CD4-positive, CD25-positive, alpha-beta regulatory T cell (primary cell): ENCODE data around the gene PARD6G. TPM values are rescaled to one million over a fixed set of nuclear protein-coding genes. Genes with fewer than 3 reads are reported as not detected.

ENCODE experiments used
- ATAC-seq, 2 donors: fragments of 150-1000 bp; cut with Tn5 transposase; one replicate each; pipeline ENCODE4 v1.10.0; 2021; ENCODE audit warnings: low read depth in 2 of 2, moderate number of reproducible peaks in 2 of 2, moderate library complexity in 1 of 2
- DNase-seq, 3 donors: peaks; one replicate each; pipeline versions ENCODE4 v3.0.0 to v3.0.0-alpha.2; 2012 to 2022; ENCODE audit warnings: mixed read lengths in 1 of 3
- H3K27ac ChIP-seq: one replicate; pipeline ENCODE4 v1.7.0; 2013; ENCODE audit warnings: mild to moderate bottlenecking, low read length; ENCODE audit not compliant: insufficient read depth, poor library complexity, severe bottlenecking
- H3K27me3 ChIP-seq: one replicate; pipeline ENCODE4 v1.7.0; 2013; ENCODE audit warnings: low read length; ENCODE audit not compliant: control insufficient read depth, insufficient read depth
- H3K36me3 ChIP-seq: one replicate; pipeline ENCODE4 v1.7.0; 2013; ENCODE audit warnings: mild to moderate bottlenecking, low read length, moderate library complexity; ENCODE audit not compliant: control insufficient read depth, insufficient read depth
- H3K4me1 ChIP-seq: 2 replicates; pipeline ENCODE4 v1.7.0; 2013; ENCODE audit warnings: mild to moderate bottlenecking, low read length; ENCODE audit not compliant: insufficient read depth, control insufficient read depth, poor library complexity, severe bottlenecking
- H3K4me3 ChIP-seq: one replicate; pipeline ENCODE4 v1.7.0; 2013; ENCODE audit warnings: low read depth, mild to moderate bottlenecking, low read length, moderate library complexity
- H3K9me3 ChIP-seq, 2 experiments: 1 replicate in 1 of 2; 2 replicates in 1 of 2; pipeline ENCODE4 v1.7.0; 2013; ENCODE audit warnings: low read length in 2 of 2, mild to moderate bottlenecking in 1 of 2, moderate library complexity in 1 of 2; ENCODE audit not compliant: control insufficient read depth in 2 of 2
- H3K27ac Mint-ChIP-seq, 3 donors: one replicate each; pipeline ENCODE4 v1.8.0; 2020 to 2022; ENCODE audit warnings: mild to moderate bottlenecking in 3 of 3, mixed read lengths in 3 of 3, moderate library complexity in 2 of 3
- H3K27me3 Mint-ChIP-seq: one replicate; pipeline ENCODE4 v1.8.0; 2022; ENCODE audit warnings: mild to moderate bottlenecking, mixed read lengths
- H3K36me3 Mint-ChIP-seq: one replicate; pipeline ENCODE4 v1.8.0; 2020; ENCODE audit warnings: mixed read lengths
- H3K4me1 Mint-ChIP-seq, 4 donors: one replicate each; pipeline ENCODE4 v1.8.0; 2020 to 2022; ENCODE audit warnings: mixed read lengths in 4 of 4, mild to moderate bottlenecking in 1 of 4
- H3K4me3 Mint-ChIP-seq, 4 donors: one replicate each; pipeline ENCODE4 v1.8.0; 2020 to 2022; ENCODE audit warnings: mild to moderate bottlenecking in 4 of 4, mixed read lengths in 4 of 4, moderate library complexity in 3 of 4
- H3K9me3 Mint-ChIP-seq, 7 donors: one replicate each; pipeline ENCODE4 v1.8.0; 2020 to 2022; ENCODE audit warnings: mixed read lengths in 7 of 7, mild to moderate bottlenecking in 3 of 7, moderate library complexity in 2 of 7
- polyA plus RNA-seq, 4 donors: library from polyadenylated mRNA; unstranded; fragments of 300-500 nt; fragmentation: Illumina TruSeq; gene quantifications; one replicate each; pipeline ENCODE4 v1.2.3, GENCODE V29; 2021
- total RNA-seq: library from RNA; stranded (reverse); gene quantifications from one replicate; pipeline ENCODE4 v1.2.3, GENCODE V29; 2022

PARD6G gene
- total and polyA plus RNA-seq, 5 donors from 2014 or later, result 0.20 to 0.48 (median 0.39) TPM

GRCh38 chr18:80218341-80219227 is 28.7 kb downstream of the PARD6G start:
- Histone ChIP-seq H3K4me1 (no peaks in the 10 kb centered on the region), H3K36me3 (no peaks in the 10 kb centered on the region), H3K9me3 (peaks cover 0 to 6% of the 10 kb centered on the region in 2 experiments), H3K4me3 (no peak overlapping the region), H3K27ac (no peak overlapping the region), H3K27me3 (no peaks in the 10 kb centered on the region)
- H3K27ac Mint-ChIP-seq, result no peak overlapping the region
- H3K4me3 Mint-ChIP-seq, result no peak overlapping the region
- H3K36me3 Mint-ChIP-seq, result no peaks in the 10 kb centered on the region
- no peaks in the 10 kb centered on the region for H3K4me1 Mint-ChIP-seq
- peaks cover 0 to 15% (median 5%) of the 10 kb centered on the region in 7 donors for H3K9me3 Mint-ChIP-seq
- ATAC-seq (no peak), DNase-seq (no peak)
- peaks cover 53% of the 10 kb centered on the region for H3K27me3 Mint-ChIP-seq

GRCh38 chr18:80213182-80213581 is 34.1 kb downstream of the PARD6G start:
- Mint-ChIP-seq H3K4me3 (peak overlapping the region in 1 of 4 donors; percentile 43), H3K9me3 (peaks cover 0 to 16% (median 4%) of the 10 kb centered on the region in 7 donors), H3K4me1 (peaks cover 0 to 6% (median 0%) of the 10 kb centered on the region in 4 donors), H3K27me3 (peaks cover 57% of the 10 kb centered on the region), H3K27ac (peak overlapping the region in 1 of 3 donors; percentile 74), H3K36me3 (no peaks in the 10 kb centered on the region)
- H3K9me3 ChIP-seq, result peaks cover 0 to 3% of the 10 kb centered on the region in 2 experiments
- DNase-seq (no peak), ATAC-seq (no peak)
- no peak overlapping the region for H3K27ac ChIP-seq
- H3K4me1 ChIP-seq, result no peaks in the 10 kb centered on the region
- H3K4me3 ChIP-seq, result no peak overlapping the region
- H3K36me3 ChIP-seq, result no peaks in the 10 kb centered on the region
- peaks cover 4% of the 10 kb centered on the region for H3K27me3 ChIP-seq

GRCh38 chr18:80210312-80211083 is 36.8 kb downstream of the PARD6G start:
- Mint-ChIP-seq H3K27ac (no peak overlapping the region), H3K27me3 (peaks cover 46% of the 10 kb centered on the region), H3K36me3 (no peaks in the 10 kb centered on the region), H3K9me3 (peaks cover 0 to 14% (median 4%) of the 10 kb centered on the region in 7 donors), H3K4me1 (peaks cover 0 to 6% (median 1%) of the 10 kb centered on the region in 4 donors), H3K4me3 (no peak overlapping the region)
- peaks cover 0 to 3% of the 10 kb centered on the region in 2 experiments for H3K9me3 ChIP-seq
- H3K27ac ChIP-seq, result no peak overlapping the region
- no peaks in the 10 kb centered on the region for H3K4me1 ChIP-seq
- H3K36me3 ChIP-seq, result no peaks in the 10 kb centered on the region
- DNase-seq (no peak), ATAC-seq (no peak)
- H3K27me3 ChIP-seq, result peaks cover 5% of the 10 kb centered on the region
- H3K4me3 ChIP-seq, result no peak overlapping the region

- peaks cover 0 to 7% (median 3%) of the 10 kb centered on the region in 7 donors for H3K9me3 Mint-ChIP-seq
- H3K4me3 Mint-ChIP-seq, result peak overlapping the region in 1 of 4 donors; percentile 15
- Histone ChIP-seq H3K27me3 (peaks cover 5% of the 10 kb centered on the region), H3K9me3 (no peaks in the 10 kb centered on the region), H3K4me3 (no peak overlapping the region), H3K27ac (no peak overlapping the region), H3K4me1 (no peaks in the 10 kb centered on the region), H3K36me3 (no peaks in the 10 kb centered on the region)
- DNase-seq (no peak), ATAC-seq (no peak)
- peak overlapping the region in 1 of 3 donors; percentile 84 for H3K27ac Mint-ChIP-seq
- H3K4me1 Mint-ChIP-seq, result peaks cover 0 to 6% (median 2%) of the 10 kb centered on the region in 4 donors
- H3K36me3 Mint-ChIP-seq, result no peaks in the 10 kb centered on the region
- H3K27me3 Mint-ChIP-seq, result peaks cover 30% of the 10 kb centered on the region
These were observed 38.7 kb downstream of the PARD6G start for GRCh38 chr18:80208620-80209019.

- no peak overlapping the region for H3K4me3 ChIP-seq
- peak overlapping the region in 1 of 4 donors; percentile 8 for H3K4me3 Mint-ChIP-seq
- H3K27me3 Mint-ChIP-seq, result peaks cover 24% of the 10 kb centered on the region
- H3K9me3 Mint-ChIP-seq, result peaks cover 0 to 3% (median 0%) of the 10 kb centered on the region in 7 donors
- peaks cover 5% of the 10 kb centered on the region for H3K27me3 ChIP-seq
- H3K36me3 ChIP-seq, result no peaks in the 10 kb centered on the region
- peaks cover 3 to 11% (median 10%) of the 10 kb centered on the region in 4 donors for H3K4me1 Mint-ChIP-seq
- no peak overlapping the region for H3K27ac ChIP-seq
- no peak for ATAC-seq
- no peak for DNase-seq
- H3K27ac Mint-ChIP-seq, result no peak overlapping the region
- no peaks in the 10 kb centered on the region for H3K9me3 ChIP-seq
- H3K4me1 ChIP-seq, result peaks cover 9% of the 10 kb centered on the region
- no peaks in the 10 kb centered on the region for H3K36me3 Mint-ChIP-seq
These were observed 42.0 kb downstream of the PARD6G start for GRCh38 chr18:80205294-80205693.

GRCh38 chr18:80204142-80204541 is 43.2 kb downstream of the PARD6G start:
- peaks cover 3% of the 10 kb centered on the region for H3K27me3 ChIP-seq
- H3K4me3 ChIP-seq, result no peak overlapping the region

GRCh38 chr18:80203249-80203648 is 44.1 kb downstream of the PARD6G start:
- peak overlapping the region in 1 of 3 donors; percentile 5 for H3K27ac Mint-ChIP-seq
- no peaks in the 10 kb centered on the region for H3K36me3 ChIP-seq
- no peak overlapping the region for H3K4me3 Mint-ChIP-seq
- H3K27ac ChIP-seq, result no peak overlapping the region
- DNase-seq (no peak), ATAC-seq (no peak)
- H3K4me3 ChIP-seq, result no peak overlapping the region
- H3K27me3 Mint-ChIP-seq, result peaks cover 18% of the 10 kb centered on the region
- no peaks in the 10 kb centered on the region for H3K9me3 ChIP-seq
- no peaks in the 10 kb centered on the region for H3K36me3 Mint-ChIP-seq
- H3K4me1 ChIP-seq, result peaks cover 9% of the 10 kb centered on the region
- peaks cover 0 to 4% (median 0%) of the 10 kb centered on the region in 7 donors for H3K9me3 Mint-ChIP-seq
- H3K27me3 ChIP-seq, result peaks cover 1% of the 10 kb centered on the region
- peaks cover 3 to 11% (median 10%) of the 10 kb centered on the region in 4 donors for H3K4me1 Mint-ChIP-seq

More at GRCh38 chr18:80204142-80204541, 43.2 kb downstream of the PARD6G start:
- ATAC-seq (no peak), DNase-seq (no peak)
- Mint-ChIP-seq H3K27ac (peak overlapping the region in 1 of 3 donors; percentile 6), H3K4me1 (peaks cover 3 to 11% (median 10%) of the 10 kb centered on the region in 4 donors), H3K27me3 (peaks cover 21% of the 10 kb centered on the region), H3K4me3 (no peak overlapping the region), H3K36me3 (no peaks in the 10 kb centered on the region), H3K9me3 (peaks cover 0 to 3% (median 0%) of the 10 kb centered on the region in 7 donors)
- Histone ChIP-seq H3K36me3 (no peaks in the 10 kb centered on the region), H3K4me1 (peaks cover 9% of the 10 kb centered on the region), H3K9me3 (no peaks in the 10 kb centered on the region), H3K27ac (no peak overlapping the region)
